Activated CD4-positive, alpha-beta T cell treated with anti-CD3 and anti-CD28 coated beads for 48 hours (primary cell): ENCODE measurements around the gene RBM39.
"Not testable (repeated sequence)": the region's sequence is repeated elsewhere in the genome, so short reads cannot be mapped to it uniquely, and the experiment has no call there.

Source experiments
- DNase-seq: peaks from one replicate; pipeline ENCODE4 v3.0.0-alpha.2; 2020

Gene RBM39

GRCh38 chr20:35724321-35725230, 17.5 kb downstream of the RBM39 start:
- no peak for DNase-seq

GRCh38 chr20:35723652-35724320, 18.3 kb downstream of the RBM39 start:
- not testable (repeated sequence) for DNase-seq

GRCh38 chr20:35723275-35723639, 18.8 kb downstream of the RBM39 start:
- not testable (repeated sequence) for DNase-seq

GRCh38 chr20:35721621-35722020, 20.4 kb downstream of the RBM39 start:
- DNase-seq: no peak

GRCh38 chr20:35721219-35721618, 20.8 kb downstream of the RBM39 start:
- DNase-seq: no peak

- no peak for DNase-seq
These were observed 21.6 kb downstream of the RBM39 start for GRCh38 chr20:35720165-35721123.

- DNase-seq: no peak
These were observed 22.3 kb downstream of the RBM39 start for GRCh38 chr20:35719717-35720116.

- DNase-seq: no peak
These were observed 23.0 kb downstream of the RBM39 start for GRCh38 chr20:35718972-35719635.

- not testable (repeated sequence) for DNase-seq
These were observed 23.7 kb downstream of the RBM39 start for GRCh38 chr20:35718321-35718720.

- no peak for DNase-seq
These were observed 25.7 kb downstream of the RBM39 start for GRCh38 chr20:35716330-35716729.

GRCh38 chr20:35715652-35716051, 26.4 kb downstream of the RBM39 start:
- DNase-seq: no peak

- DNase-seq: no peak
These were observed 27.9 kb downstream of the RBM39 start for GRCh38 chr20:35714127-35714526.

GRCh38 chr20:35713120-35713519, 28.9 kb downstream of the RBM39 start:
- not testable (repeated sequence) for DNase-seq

GRCh38 chr20:35711588-35712209, 30.4 kb downstream of the RBM39 start:
- no peak for DNase-seq

- DNase-seq: no peak
These were observed 31.0 kb downstream of the RBM39 start for GRCh38 chr20:35710884-35711587.

GRCh38 chr20:35710039-35710438, 32.0 kb downstream of the RBM39 start:
- DNase-seq: no peak

- no peak for DNase-seq
These were observed 32.8 kb downstream of the RBM39 start for GRCh38 chr20:35709259-35709658.

- no peak for DNase-seq
These were observed 33.6 kb downstream of the RBM39 start for GRCh38 chr20:35708502-35708901.

- not testable (repeated sequence) for DNase-seq
These were observed 35.2 kb downstream of the RBM39 start for GRCh38 chr20:35706591-35707529.

- DNase-seq: not testable (repeated sequence)
These were observed 36.2 kb downstream of the RBM39 start for GRCh38 chr20:35705894-35706293.
